Suppressor macrophage (primary cell): ENCODE measurements around the gene KCNE4.
A peak's percentile ranks its signal among the peaks of the same experiment; 100 is the strongest.

Source experiments
- DNase-seq, 4 experiments: peaks; one replicate each; pipeline ENCODE4 v3.0.0-alpha.2; 2020 to 2022

Gene KCNE4

DNA sequence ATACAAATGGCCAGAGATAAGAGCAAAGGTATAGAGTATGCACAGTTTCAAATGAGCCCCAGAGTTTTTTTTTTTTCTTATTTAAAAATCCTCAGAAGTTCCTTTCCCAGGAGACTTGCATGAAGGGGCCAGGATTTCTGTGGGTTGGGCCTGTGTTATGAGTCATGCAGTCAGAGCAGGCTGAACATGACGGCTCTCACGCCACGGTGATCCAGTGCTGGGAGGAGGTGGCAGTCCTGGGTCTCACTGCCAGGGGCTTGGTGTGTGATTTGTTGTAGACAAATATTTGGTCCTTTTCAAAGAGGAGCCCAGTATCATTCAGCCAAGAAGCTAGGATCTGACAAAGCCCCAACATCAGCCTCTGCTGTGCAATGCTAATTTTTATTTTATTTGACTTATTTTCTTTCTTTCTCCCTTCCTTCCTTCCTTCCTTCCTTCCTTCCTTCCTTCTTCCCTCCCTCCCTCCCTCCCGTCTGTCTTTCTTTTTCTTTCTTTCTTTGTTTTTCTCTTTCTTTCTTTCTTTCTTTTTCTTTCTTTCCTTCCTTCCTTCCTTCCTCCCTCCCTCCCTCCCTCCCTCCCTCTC, 10.4 kb upstream of the KCNE4 start:
- peak; percentile 64 to 83 (median 80) for DNase-seq

DNA sequence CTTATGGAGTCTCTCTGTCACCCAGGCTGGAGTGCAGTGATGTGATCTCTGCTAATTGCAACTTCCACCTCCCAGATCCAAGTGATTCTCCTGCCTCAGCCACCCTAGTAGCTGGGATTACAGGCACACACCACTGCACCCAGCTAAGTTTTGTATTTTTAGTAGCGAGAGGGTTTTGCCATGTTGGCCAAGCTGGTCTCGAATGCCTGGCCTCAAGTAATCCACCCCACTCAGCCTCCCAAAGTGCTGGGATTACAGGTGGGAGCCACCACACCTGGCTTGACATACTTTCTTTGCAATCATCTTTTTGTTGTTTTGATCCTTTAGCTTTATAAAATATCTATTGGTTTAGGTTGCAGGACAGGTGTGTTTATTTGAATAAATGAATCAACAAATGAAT, 9.7 kb upstream of the KCNE4 start:
- no peak for DNase-seq

DNA sequence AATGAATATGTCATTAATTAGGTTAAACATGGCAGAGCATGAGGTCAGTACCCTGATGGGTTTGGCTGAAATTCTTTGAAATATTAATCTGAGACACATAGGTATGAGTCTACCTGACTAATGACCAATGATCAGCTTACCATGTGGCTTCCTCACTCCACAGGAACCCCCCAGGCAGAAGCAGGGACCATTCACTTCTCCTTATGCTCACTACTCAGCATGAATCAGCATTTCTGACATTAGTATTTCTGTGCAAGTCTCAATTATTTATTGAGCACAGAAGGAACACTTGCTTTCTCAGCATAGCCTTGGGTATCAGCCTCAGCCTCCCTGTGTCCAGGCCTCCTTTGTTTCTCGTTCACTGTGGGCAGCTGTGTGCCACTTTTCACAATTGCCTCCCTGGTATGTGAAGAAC, 9.3 kb upstream of the KCNE4 start:
- DNase-seq = peak; percentile 15 to 55 (median 39)

DNA sequence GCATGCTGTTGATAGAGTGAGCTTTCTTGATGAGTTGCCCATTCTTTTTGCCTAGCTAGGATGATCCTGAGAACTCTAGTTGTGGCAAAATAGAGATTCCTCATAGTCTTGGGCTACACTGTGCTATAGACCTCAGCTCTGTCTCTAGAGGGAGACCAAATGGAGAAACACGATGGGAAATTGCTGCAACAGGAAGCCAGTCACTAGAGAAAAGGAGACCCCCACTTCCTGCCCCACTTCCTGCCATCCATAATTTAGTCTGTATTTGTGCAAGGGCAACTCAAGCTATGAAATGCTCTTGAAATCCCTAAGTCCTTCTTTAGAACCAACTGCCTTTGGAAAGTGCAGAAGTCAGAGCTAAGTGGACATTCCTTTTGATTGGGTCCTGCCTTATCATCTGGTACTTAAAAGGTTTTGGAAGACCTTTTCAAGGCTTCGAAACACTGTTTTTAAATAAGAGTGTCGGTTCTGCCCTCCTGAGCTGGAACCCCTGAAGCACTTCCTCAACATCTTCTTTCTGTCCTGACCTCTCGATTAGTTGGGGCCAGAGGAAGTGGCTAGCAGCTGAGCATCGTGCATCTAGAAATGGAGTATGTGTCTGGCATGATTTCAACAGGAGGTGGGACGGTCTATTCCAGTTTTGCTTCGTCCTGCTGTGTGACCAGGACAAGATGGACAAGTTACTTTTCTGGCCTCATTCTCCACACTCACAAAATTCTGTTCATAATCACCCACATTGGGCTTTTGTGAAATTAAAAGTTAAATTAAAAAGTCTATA, 8.6 kb upstream of the KCNE4 start:
- DNase-seq = peak; percentile 41 to 70 (median 58)

DNA sequence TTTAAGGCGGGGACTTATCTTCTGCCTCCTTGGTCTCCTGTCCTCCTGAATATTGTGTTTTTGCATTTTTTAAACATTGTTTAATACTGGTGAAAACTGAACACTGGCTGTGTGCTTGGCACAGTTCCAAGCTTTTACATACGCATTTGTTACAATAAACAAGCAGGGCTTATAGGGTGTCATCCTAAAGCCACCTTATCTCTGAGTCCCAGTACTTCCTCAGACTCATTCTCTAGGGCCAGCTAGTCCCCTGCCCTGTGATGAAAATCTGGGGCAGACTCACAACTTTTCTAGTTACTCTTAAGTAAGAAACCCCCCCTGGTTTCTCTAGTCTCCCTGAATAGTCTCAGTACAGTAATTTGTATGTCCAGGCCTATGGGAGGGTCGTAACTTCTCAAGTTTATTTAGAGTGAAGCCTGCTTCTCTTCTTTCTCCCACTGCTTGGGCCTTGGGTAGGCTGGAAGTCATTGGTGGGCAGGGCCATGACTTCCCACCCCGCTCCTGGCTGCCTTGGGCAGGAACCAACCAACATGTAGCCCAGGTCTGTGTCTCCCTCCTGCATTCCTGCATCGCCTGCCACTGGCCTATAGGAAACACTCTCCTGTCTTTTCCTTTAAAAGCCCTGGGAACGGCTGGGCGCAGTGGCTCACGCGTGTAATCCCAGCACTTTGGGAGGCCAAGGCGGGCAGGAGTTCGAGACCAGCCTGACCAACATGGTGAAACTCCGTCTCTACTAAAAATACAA, 7.7 kb upstream of the KCNE4 start:
- DNase-seq = peak in 1 of 4 experiments; percentile 7

DNA sequence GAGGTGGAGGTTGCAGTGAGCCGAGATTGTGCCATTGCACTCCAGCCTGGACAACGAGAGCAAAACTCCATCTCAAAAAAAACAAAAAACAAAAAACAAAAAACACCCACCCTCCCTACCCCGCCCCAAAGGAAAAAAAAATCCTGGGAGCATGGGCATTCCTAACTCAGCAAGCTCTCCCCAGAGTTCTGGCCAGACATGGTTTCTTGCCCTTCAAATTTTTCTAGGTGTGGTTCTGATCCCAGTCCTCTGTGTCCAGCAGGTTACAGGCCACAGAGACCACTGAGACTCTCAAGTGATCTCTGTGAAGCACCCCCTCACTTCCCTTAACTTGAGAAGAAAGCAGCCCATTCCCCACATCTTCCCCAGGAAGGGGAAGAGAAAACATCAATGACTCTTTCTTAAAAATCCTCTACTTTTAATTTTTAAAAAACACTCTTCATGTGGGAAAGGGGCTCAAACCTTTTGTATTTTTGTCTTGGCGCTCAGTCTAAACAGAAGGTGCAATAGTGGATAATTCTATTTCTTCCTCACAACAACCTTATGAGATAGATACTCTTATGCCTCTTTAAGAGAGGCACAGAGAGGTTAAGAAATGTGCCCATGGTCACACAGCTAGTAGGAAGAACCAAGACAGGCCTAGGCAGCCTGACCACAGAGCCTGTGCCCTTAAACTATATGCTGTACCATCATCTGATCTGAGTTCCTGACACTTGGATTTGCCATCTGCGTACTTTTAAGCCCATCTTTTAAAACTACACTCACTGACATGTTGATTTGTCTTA, 6.9 kb upstream of the KCNE4 start:
- DNase-seq = no peak

DNA sequence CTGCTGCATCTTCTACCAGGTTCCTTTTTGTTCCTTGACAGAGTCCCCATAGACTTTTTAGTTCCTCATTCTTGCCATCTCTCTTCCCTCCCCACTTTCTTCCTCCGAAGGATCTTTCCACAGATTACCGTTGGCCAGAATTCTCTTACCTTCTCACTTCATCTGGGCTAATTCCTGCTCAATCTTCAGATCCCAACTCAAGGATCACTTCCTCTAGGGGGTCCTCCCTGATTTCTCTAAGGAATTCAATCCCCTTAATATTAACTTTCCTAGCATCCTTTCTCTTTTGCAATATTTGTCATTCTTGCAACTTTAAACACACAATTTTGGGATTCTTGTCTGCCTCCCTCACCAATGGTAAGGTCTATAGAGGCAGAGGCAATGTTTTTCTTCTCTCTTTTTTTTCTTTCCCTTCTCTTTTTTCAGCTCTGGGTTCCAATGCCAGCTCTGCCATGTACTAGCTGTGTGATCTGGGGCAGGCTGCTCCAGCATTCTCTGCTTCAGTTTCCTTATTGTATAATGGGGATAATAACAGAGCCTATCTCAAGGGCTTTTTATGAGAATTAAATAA, 5.4 kb upstream of the KCNE4 start:
- peak in 3 of 4 experiments; percentile 6 to 21 (median 8) for DNase-seq

DNA sequence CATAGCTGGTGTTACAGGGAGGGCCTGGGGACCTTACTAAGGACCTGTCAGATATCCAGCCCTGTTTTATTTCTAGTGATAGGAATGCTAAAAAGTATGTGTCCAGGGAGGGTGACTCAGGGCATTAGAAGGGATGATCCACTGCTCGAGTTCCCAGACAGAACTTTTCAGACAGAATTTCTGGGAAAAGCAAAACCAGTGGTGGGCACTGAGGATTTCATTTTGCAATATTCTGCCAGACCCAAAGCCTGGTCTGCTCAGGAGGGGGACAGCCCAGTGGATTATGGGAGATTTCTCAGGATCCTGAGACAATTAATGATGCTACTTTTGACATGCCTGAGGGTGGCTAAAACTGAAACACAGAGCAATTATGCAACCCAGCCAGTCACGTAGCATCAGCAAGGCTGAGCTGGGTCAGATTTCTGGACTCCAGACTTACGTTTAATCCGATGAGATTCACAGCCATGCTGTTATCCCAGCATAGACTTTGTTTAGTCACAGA, 4.7 kb upstream of the KCNE4 start:
- DNase-seq = no peak

DNA sequence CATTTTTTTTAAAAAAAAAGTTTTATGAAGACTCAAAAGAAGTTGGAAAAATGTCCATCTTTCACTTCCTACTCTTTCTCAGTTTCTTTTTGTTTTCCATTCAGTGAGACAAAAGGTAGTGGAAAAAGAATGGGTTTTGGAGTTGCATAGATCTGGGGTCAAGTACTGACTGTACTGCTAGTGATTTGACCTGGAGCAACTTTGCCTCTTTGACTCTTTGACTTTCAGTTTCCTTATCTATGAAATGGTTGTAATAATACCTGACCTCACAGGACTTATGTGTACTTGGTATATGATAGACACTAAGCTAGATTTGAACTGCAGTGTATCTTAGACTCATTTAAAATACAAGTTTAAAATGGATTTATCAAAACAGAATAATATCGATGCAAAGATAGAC, 3.5 kb upstream of the KCNE4 start:
- DNase-seq = no peak

DNA sequence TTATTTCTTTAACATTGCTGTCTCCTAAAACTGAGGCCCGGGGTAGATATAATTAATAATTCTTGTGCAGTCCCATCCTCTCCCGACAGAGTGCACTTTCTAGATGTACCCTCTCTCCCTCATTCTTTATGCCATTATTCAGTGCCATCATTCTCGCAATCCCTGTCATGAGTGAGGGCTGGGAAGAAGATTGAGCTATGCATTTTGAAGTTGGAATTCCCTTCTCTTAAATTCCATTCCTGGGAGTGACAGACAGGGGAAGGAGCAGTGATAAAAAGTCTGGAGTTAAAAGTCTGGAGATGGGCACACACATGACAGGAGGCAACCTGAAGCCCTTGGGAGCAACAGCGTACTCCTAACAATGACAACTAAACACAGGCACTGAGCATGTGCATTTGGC, 2.6 kb upstream of the KCNE4 start:
- DNase-seq = no peak

DNA sequence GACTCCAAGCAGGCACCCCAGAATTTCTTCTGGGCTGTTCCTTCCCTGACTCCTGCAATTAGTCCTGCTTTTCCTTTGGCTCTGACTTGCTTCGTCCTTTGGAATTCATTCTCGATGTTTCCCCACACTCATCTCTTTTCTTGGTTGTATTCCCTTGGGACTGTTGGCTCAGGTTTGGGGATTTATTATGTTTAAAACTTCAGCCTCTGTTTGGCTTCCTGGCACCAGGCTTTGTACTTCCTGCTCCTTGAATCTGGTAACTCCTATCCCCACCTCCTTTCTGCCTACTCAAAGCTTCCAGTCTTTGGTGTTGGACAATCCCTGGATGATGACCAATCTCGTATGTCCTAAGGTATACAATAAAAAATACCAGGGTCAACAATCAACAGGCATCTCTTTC, 1.8 kb upstream of the KCNE4 start:
- DNase-seq = no peak

DNA sequence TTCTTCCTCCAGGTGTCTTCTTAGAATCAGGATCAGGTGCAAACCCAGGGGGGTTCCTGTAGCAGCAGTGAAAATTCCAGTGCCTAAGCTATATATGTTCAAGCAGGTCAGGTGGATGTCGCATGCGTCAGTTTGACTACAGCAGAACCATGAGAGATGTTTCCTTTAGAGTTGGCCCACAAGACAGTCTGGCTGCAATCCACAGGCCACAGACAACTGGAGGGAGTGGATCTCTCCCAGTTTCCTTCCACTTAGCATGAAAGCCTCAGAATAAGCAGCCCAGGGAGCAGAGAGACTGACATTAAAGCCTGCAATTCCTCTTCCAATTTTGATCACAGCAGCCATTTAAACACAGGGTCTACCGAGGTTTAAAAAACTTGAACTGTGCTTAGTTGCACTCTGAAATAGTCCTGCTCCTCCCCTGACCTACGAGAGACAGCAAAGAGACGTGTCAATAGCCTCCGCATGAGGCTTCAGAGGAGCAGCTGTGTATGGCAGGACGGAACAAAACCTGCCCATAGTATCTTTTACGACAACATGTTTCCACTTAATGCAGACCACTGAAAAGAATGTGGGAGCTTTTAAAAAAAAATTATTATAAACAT, 988 bp upstream of the KCNE4 start:
- no peak for DNase-seq

DNA sequence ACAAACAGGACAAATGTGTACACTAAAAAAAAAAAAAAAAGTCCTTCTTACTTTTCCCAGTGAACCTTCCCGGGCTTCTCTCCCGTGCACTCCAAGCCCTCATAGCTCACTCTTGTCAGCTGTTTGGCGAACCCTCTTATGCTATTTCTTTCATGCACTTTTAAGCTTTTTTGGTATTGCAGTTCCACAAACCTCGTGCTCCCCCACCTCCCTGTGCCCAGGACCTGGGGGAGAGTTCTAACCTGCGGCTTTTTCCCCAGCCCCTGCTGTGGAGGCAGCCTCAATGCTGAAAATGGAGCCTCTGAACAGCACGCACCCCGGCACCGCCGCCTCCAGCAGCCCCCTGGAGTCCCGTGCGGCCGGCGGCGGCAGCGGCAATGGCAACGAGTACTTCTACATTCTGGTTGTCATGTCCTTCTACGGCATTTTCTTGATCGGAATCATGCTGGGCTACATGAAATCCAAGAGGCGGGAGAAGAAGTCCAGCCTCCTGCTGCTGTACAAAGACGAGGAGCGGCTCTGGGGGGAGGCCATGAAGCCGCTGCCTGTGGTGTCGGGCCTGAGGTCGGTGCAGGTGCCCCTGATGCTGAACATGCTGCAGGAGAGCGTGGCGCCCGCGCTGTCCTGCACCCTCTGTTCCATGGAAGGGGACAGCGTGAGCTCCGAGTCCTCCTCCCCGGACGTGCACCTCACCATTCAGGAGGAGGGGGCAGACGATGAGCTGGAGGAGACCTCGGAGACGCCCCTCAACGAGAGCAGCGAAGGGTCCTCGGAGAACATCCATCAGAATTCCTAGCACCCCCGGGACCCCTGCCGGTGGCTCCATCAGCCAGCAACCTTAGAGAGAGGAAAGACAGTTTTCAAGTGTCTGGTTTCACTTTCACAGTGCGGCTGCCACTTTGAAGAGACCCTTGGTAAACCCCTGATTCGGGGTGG, 826 bp downstream of the KCNE4 start:
- DNase-seq = no peak

DNA sequence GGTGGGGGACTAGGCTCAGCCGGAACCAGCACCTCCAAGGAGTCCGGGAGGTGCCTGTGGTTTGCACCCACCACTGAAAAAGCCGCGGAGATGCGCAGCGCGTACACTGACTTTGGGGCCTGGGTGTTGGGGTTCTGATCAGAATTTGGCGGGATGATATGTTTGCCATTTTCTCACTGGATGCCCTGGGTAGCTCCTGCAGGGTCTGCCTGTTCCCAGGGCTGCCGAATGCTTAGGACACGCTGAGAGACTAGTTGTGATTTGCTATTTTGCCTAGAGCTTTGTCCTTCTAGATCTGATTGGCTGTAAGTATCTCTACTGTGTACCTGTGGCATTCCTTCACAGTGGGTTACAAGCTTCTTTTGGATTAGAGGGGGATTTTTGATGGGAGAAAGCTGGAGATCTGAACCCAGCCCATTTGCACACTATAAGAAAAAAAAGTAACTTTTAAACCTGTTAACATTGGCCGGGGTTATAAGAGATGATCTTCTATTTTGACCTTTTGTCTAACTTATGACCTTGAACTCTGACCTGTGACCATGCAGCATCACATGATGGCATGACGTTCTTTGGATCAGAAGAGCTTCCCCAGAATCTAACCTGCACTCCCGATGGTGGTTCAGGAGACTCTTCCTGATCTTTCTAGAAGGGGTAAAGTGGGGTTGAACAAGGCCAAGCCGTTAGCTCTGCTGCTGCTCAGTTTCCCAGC, 1.6 kb downstream of the KCNE4 start:
- no peak for DNase-seq

DNA sequence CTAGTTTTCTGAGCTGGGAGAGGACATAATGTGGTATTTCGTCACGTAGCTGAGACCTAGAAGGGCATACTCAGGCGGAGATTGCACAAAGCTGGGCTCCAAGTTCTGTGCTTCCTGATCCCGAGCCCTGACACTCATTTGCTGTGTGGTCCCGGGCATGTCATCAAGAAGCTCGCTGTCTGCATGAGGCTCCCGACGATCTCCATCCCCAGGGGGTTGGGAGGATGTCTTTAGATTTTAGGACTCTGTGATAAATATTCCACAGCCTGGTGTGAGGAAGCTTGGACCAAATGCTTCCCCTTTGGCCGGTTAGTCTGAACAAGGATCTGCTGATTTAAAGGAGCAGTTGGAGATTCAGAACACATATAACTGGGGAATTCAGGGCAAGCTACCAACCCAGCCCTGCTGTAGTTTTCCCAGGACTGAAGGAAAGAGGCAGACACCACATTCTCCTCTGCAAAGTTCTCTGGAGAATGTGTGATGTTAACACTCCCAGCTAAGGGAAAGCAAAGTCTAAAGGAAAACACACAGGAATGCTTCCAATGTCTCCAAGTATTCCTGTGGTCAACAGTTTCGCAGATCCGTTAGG, 2.3 kb downstream of the KCNE4 start:
- peak in 1 of 4 experiments; percentile 7 for DNase-seq

DNA sequence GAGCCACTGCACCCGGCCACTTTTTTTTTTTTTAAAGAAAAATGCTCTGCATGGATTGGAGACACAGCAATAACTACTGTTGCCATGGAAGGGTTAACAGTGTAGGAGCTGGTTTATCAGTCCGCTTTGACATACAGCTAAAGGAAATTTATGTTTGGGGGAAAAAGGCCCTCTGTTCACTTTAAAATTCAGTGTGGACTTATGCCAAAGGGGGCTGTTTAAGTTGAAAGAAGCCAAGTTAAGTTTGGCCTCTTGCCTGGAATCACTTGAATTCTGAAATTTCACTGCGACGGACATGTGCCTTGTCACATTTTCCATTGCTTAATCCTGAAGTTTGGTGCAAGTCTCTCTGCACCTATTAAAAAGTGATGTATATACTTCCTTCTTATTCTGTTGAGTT, 3.1 kb downstream of the KCNE4 start:
- peak in 3 of 4 experiments; percentile 8 to 21 (median 18) for DNase-seq

DNA sequence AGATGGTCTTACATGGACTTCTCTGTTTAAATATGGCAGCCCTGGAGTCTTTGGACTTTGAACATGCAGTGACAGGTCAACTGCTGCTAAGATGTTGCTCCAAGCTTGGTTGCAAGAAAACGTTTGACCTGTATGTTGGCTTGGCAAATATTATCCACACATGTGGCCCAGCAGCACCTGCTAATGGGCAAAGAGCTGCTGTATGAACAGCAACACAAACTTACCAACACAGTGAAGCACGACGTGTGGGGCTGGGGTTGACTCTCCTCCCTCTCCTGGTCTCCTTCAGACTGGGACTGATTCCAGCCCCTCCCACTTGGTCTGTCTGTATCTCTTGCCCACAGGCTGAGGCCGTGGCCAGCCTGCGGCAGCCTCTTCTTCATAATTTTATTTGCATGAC, 3.8 kb downstream of the KCNE4 start:
- DNase-seq = no peak

DNA sequence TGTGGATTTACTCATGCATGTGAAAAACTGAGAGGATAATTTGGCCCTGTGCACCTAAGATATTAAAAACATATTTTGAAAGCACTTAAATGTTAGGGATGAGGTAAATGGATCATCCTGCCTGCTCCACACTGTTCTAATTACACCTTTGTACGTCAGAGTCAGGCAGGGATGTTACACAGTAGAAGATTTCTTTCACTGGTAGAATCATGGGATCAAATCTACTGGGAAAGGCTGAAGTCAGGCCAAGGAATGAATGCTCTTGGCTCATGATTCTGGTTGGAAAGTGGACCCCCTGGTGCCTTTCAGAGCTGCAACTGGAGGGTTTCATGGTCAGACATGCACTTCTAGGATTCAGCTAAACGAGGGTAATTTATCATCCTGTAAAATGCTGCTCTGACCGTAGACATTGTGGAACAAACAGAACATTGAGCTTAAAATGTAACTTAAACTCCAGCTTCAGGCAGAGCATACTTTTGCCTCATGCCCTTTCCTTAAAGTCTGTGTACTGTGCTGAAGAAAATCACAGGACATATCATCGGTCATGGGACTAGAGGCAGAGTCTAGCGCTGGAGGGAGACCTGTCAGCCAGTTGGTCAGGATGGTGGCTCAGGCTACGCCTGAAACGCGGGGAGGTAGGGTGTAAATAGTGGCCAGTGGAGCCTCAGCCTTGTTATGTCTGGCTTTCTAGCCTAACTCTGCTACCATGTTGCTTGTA, 4.9 kb downstream of the KCNE4 start:
- DNase-seq = no peak

DNA sequence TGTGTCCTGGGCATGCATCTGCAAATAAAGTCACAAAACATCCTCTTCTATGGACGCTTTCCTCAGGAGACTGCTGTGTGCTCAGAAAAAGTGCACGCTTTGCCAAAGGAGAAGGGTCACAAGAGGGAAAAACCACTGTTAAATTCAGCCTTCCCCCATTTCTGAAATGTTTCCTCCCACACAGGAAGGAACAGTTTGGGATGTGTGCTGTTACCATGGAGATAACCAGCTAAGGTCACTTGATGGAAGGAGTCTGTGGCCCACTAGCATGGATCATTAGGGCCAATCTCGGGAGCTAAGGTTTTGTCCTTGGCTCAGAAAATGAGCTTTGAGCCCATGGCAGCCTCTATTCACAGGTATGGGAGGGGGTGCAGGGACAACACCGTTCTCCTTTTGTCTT, 5.6 kb downstream of the KCNE4 start:
- DNase-seq = no peak
